Raji (cell line): ENCODE data around the gene ACAA1.

ENCODE experiments used
- POLR2A ChIP-seq: IDR thresholded peaks from 2 replicates; pipeline ENCODE4 v1.6.1; 2011; ENCODE audit warnings: low read depth, low read length, control low read depth; ENCODE audit not compliant: insufficient read depth

ACAA1 gene

DNA sequence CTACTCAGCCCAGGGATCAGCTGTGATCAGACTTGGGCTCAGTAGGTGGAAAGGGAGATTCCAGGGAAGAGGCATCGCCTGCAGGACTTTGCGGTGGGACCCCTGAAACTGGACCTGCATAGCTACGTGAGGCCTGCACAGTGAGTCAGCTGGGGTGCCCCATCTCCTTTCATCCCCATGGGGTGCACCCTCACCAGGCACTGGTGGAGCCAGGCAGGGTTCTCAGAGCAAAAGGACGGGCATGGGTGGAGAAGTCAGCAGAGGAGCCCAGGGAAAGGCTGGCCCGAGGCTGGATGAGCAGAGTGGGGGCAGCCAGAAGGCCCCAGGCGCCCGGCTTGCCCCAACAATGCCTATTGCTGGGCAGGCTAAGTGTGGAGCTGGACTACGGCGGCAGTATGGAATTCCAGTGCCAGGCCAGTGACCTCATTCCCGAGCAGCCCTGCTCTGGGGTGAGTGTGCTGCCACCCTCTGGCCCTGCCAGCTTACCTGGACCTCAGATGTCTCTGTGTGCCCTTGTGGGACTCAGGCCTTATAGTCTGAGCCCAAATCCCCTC, 19.7 kb downstream of the ACAA1 start:
- no peak for TF ChIP-seq POLR2A

DNA sequence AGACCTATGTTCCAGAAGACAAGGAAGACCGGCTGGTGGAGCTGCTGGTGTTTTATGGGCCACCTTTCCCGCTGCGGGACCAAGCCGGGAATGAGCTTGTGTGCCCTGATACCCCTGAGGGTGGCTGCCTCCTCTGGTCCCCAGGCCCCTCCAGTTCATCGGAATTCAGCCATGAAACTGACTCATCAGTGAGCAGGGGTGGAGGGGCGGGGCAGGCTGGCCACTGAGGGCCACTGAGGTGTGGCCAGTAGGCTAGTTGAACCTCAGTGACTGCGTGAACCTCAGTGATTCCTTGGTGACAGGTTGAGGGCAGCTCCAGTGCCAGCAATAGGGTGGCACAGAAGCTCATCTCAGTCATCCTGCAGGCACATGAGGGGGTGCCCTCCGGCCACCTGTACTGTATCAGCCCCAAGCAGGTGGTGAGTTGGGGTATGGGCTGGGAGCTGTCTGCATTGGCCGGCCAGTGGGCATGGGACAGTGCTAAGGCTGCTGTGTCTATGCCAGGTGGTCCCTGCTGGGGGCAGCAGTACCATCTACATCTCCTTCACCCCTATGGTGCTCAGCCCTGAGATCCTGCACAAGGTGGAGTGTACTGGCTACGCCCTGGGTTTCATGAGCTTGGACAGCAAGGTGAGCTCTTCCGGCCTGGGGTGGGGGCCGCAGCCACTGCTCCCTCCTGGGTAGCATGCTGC, 20.3 kb downstream of the ACAA1 start:
- TF ChIP-seq POLR2A: no peak

DNA sequence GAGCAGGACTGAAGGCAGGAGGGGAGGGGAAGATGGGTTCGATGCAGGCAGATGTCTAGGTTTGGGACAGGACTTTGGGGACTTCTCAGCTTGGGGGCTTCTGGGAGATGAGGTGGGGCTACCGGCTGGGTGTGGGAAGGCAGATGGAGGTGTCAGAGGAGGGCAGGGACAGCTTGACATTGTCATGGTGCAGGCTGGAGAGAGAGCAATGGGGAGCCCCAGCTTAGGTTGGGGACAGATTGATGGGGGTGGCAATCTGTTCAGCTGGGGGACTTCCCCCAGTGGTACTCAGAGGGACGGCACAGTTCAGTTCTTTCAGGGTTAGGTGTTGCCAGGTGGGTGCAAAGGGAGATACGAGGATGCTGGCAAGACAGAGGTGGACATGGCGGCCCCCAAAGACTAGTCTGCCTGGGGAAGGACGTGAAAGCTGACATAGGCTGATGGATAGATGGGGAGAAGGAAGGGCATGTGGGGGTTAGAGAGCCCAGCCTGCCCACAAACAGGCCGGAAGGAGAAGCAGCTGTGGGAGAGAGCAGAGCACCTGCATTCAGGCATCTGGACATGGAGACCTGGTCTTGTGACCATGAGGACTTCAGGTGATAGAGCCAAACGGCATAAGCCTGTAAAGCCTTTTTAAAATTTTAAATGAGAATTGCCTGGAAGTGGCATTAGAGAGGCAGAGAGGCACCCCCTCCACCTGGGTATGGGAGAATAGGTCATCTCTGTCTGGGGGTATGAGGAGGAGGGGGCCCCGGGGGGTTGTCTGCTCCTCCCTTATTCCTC, 21.1 kb downstream of the ACAA1 start:
- no peak for TF ChIP-seq POLR2A

DNA sequence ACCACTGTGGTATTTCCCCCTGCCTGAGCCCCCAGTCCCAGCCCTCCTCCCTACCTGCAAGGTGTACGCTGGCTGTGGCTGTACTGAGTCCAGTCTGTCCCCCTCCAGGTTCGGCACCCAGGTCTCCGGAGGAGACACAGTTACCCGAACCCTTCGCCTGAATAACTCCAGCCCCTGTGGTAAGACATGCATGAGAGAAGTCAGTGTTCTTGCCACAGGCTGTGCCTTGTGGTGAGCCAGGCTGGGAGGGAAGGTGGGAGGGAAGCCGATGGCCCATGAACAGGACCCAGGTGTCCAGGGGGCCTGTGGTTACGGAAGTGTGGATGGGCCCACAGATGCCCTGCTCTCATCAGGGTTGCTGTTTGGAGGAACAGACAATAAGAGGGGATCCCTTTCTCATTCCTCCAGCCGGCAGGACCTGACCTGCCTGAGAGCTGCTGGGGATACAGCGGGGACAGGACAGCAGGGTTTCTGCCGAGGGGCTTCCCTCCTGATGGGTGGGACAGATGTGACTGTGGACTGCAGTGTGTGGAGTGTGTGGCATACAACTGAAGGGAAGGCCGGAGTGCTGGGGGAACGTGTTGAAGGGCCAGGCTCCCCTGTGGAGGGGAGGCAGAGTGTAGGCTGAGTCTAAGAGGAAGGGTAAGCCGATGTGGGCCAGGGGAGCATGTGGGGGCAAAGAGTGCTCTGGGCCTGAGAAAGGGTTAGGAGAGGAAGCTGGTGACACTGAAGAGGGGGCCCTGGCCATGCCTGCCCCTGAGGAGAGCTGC, 21.9 kb downstream of the ACAA1 start:
- no peak for TF ChIP-seq POLR2A

DNA sequence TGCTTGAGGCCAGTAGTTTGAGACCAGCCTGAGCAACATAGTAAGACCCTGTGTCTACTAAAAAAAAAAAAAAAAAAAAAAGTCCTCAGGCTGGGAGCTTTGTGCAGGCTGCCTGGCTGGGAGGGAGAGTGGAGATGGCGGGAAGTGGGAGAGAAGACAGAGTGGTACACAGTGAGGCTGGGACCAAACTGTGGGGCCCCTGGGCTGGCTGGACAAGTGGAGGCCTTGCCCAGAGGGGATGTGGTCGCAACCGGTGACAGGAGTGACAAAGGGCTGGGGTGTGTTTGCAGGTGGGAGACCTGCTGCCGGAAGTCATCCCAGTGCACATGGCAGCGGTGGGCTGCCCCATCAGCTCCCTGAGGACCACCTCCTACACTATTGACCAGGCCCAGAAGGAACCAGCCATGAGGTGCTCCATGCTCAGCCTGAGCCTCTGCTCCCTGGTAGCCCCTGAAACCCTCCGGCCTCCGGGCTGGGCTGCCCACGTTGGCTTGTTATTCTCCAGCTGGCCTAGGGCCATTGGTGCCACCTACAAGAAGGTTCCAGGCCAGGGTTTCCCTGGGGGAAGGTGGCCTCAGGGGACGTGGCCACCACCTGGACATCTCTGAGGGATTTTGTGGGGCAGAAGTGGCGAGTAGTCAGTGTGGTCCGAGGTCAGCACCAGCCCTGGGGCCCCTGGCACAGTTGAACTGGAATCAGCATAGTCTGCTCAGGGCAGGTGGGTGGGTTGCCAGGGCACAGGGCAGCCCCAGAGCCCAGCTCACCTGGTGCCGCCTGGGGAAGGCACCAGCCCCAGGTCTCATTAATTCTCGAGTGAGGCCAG, 22.7 kb downstream of the ACAA1 start:
- no peak for TF ChIP-seq POLR2A

DNA sequence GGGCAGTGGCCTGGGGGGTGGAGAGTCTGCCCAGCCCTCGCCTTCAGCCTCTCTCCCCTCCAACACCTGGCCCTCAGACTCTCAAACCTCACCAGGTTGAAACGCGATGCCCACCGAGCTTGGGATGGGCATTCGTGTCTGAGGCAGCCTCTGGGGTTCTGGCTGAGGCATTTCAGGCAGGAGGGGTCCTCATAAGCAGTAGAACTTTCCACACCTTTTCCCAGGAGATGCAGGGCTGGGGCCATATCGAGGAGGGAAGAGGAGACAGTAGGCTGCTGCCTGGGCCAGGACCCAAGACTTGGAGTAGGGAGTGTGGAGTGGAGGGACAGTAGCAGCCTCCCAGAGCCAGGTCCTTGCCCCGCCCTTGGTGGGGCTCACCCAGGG, 24.6 kb downstream of the ACAA1 start:
- TF ChIP-seq POLR2A: no peak

DNA sequence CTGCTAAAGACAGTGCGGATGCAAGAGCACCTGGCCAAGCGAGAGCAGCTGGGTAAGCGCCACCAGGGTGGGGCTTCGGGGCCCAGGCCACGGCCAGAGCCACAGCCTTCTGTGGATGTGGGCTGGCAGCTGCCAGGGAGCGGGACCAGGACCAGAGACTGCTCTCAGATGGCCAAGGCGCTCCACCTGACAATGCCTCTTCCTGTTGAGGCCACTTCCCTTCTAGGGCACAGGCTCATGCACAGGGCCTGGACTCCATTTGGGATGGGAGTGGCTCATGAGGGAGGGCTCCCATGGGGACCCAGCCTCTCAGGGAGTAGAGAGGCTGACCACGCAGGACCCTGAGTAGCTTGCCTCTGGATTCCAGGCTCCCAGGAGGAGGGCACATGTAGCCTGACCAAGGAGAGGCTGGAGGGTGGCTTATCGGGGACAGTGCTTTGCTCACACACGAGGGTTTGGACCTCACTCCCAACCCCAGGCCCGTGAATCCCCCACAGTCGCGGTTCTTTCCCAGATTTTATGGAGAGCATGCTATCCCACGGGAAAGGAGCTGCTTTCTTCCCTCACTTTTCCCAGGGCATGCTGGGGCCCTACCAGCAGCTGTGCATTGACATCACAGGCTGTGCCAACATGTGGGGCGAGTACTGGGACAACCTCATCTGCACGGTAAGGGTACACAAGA, 25.1 kb downstream of the ACAA1 start:
- TF ChIP-seq POLR2A: no peak

DNA sequence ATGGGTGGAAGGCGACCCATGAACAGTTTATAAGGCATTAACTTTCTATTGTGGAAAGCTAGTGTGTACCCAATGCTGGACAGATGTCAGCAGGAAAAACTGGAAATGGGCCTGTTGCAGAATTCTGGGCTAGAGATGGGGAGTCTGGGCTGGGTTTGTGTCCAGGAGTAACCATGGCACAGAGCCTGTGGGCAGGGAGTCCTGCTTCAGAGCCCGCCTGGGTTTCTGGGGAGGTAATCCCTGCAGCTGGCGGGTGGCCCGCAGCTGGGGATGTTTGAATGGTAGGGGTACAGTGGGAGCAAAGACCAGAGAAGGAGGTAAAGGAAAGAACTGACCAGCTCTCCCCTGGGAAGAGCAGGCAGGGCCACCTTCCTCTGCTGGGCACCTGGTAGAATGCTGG, 25.7 kb downstream of the ACAA1 start:
- no peak for TF ChIP-seq POLR2A

DNA sequence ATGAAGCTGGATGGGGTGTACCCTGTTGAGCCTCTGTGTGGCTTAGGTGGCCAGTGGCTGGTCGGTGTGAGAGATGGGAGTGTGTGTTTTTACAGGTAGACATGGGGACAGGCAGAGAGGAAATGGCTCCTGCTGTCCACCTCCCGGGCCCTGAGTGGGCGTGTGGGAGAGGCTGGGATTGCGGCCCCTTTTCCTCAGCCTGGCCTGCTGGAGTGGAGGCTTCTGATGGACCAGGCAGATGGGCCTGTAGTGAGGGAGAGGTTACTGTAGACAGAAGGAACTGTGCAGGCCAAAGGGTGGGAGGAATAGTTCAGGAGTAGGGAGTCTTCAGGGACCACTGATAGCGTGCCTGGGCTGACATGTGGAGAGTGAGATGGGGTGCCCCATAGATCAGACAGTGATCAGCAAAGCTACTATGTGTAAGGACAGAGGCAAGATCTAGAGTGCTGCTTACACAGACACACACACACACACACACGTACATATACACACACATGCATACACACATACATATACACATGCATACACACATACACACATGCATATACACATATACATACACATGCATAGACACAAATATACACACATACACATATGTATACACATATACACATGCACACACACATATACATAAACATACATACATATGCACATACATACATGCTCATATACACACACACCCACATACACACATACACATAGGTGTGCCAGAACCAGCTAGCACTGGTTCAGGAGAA, 26.4 kb downstream of the ACAA1 start:
- TF ChIP-seq POLR2A: no peak

DNA sequence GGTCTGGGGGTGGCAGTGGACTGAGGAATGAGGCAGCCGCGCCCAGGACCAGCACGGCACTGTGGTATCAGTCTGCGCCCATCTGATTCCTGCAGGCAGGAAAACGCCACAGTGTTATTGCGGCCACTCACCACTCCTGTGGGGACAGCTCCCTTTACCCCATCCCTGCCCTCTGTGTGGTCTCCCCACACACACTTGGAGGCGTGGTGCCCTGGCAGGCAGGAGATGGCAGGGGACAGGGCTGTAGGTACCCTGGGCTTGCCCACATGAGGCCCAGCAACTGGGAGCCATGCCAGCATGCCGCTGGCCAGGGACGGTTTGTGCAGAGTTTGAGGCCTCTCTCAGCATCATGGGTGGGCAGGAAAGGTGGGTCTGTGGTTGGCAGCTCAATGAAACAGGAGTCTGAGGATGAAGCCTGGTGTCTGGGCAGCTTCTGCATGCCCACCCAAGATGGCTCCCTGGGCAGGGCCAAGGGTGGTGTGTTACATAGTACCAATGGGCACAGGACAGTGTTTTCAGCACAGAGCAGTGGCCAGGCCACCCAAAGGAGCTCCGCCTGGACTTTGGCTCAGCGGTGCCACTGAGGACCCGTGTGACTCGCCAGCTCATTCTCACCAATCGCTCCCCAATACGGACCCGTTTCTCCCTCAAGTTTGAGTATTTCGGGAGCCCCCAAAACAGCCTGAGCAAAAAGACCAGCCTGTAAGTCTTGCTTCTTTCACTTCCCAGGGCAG, 27.2 kb downstream of the ACAA1 start:
- TF ChIP-seq POLR2A: no peak

DNA sequence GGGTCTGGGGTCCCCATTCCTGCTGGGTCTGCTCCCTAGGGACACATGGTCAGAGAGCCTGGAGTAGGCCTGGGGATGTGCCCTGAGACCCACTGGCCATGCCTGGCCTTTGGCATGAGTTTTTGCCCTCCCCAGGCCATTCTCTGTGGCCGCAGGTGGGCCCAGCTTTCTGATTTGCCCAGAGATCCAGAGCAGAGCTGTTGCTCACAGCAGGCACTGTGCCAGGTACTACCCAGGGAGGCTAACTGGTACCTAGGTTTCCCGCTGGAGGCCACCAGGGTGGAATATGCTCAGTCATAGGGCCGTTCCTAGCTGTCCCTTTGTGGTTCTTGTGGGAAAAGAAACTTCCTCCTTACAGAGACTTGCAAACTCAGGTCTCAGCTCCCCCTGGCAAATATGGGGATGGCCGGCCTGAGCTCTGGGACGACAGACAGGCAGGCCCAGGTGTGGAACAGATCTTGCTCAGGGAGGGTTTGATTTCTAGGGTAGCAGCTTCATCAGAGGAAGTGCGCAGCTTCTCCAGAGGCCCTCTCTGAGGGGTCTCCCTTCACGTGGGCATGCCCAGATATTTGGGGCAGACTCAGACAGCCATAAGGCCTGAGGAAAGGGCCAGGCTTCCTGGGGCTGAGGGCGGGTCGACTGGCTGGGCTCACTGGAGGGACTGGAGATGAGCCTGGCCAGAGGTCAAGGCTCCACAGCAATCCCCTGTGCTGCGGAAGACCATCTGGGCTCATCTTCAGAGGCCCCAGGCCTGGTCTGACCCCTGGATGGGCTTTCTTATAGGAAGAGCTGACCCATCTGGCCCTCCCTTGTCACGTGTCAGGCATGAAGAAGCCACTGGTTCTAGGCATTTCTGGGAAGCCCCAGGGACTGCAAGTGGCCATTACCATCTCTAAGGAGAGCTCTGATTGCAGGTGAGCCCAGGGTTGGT, 28.0 kb downstream of the ACAA1 start:
- TF ChIP-seq POLR2A: no peak

DNA sequence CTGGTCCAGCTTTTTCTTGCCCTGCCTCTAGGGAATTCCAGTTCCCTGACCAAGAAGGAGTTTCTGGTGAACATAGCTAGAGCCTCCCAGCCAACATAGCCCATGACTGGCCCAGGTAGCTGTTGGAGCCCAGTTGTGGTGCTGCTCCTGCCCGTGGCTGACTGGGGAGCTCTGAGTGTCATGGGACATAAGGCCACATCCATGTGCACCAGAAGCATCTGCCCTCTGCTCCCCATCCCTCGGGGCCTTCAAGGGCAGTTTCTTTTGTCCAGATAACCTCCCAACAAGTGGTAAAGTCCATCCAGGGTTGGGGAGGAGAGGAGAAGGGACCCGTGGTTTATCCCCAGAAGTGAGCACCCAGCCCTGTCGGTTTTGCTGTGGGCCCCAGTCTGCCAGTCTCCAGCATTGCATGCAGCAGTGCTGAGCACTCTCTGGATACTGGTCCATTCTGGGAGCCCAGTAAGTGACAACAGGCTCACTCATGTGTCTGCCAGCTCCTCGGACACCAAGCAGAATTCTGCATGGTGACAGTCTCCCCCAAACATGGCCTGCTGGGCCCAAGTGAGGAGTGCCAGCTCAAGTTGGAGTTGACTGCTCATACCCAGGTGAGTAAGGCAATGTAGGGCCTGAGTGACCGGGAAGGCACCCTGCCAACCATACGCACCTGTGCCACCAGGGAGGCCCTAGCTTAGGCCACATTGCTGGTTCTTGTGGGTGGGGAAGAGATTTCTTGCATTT, 28.8 kb downstream of the ACAA1 start:
- TF ChIP-seq POLR2A: no peak
